ENCODE results near the gene PRDM13.
"Not testable (repeated sequence)": the region's sequence is repeated elsewhere in the genome, so short reads cannot be mapped to it uniquely, and the experiment has no call there.

Gene PRDM13

GRCh38 chr6:99637629-99638028 is 31.0 kb downstream of the PRDM13 start:
- H3K27me3 ChIP-seq (ENCODE audit: low read depth, low read length), result no peaks in the 10 kb centered on the region
- H3K9me3 ChIP-seq (ENCODE audit: insufficient read depth, low read length), result no peaks in the 10 kb centered on the region
- H3K4me2 ChIP-seq (ENCODE audit: low read length), result no peak overlapping the region
- no peaks in the 10 kb centered on the region for H3K79me2 ChIP-seq (ENCODE audit: low read length)
- H3K36me3 ChIP-seq (replicated peaks; ENCODE audit: low read depth, low read length), result no peaks in the 10 kb centered on the region
- H2AFZ ChIP-seq (ENCODE audit: low read depth, low read length), result no peak overlapping the region
- no peak overlapping the region for H3K9ac ChIP-seq (ENCODE audit: low read length)
- H3K27ac ChIP-seq (ENCODE audit: low read length), result no peak overlapping the region
- H3K4me3 ChIP-seq (ENCODE audit: low read length), result no peak overlapping the region
- TF ChIP-seq CTCF (IDR thresholded peaks at IDR 0.05; ENCODE audit: low read depth, low read length) (no peak), EZH2phosphoT487 (IDR thresholded peaks at IDR 0.05; ENCODE audit: low read depth) (no peak)
- no peaks in the 10 kb centered on the region for H3K4me1 ChIP-seq (ENCODE audit: low read length)
- no peaks in the 10 kb centered on the region for H4K20me1 ChIP-seq (ENCODE audit: insufficient read depth, low read length)

DNA sequence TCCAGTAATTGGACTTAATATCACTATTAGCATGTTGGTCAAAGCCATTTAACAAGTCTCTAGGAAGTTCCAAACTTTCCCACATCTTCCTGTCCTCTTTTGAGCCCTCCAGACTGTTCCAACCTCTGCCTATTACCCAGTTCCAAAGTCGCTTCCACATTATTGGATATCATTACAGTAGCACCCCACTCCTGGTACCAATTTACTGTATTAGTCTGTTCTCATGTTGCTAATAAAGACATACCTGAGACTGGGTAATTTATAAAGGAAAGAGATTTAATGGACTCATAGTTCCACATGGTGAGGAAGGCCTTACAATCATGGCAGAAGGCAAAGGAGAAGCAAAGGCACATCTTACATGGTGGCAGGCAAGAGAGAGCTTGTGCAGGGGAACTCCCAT is 31.7 kb downstream of the PRDM13 start:
- not testable (repeated sequence) for H3K4me3 ChIP-seq (ENCODE audit: low read length); H3K36me3 ChIP-seq (replicated peaks; ENCODE audit: low read depth, low read length); H3K9ac ChIP-seq (ENCODE audit: low read length); H3K4me1 ChIP-seq (ENCODE audit: low read length); H3K27me3 ChIP-seq (ENCODE audit: low read depth, low read length); H3K4me2 ChIP-seq (ENCODE audit: low read length); H3K27ac ChIP-seq (ENCODE audit: low read length); H4K20me1 ChIP-seq (ENCODE audit: insufficient read depth, low read length); H3K79me2 ChIP-seq (ENCODE audit: low read length); H3K9me3 ChIP-seq (ENCODE audit: insufficient read depth, low read length); H2AFZ ChIP-seq (ENCODE audit: low read depth, low read length)

GRCh38 chr6:99641270-99641669 is 34.6 kb downstream of the PRDM13 start:
- no peak overlapping the region for H3K9ac ChIP-seq (ENCODE audit: low read length)
- H3K36me3 ChIP-seq (replicated peaks; ENCODE audit: low read depth, low read length), result no peaks in the 10 kb centered on the region
- H3K27me3 ChIP-seq (ENCODE audit: low read depth, low read length), result no peaks in the 10 kb centered on the region
- no peak overlapping the region for H3K4me3 ChIP-seq (ENCODE audit: low read length)
- TF ChIP-seq CTCF (IDR thresholded peaks at IDR 0.05; ENCODE audit: low read depth, low read length) (no peak), EZH2phosphoT487 (IDR thresholded peaks at IDR 0.05; ENCODE audit: low read depth) (no peak)
- H2AFZ ChIP-seq (ENCODE audit: low read depth, low read length), result no peak overlapping the region
- H3K79me2 ChIP-seq (ENCODE audit: low read length), result no peaks in the 10 kb centered on the region
- H3K9me3 ChIP-seq (ENCODE audit: insufficient read depth, low read length), result no peaks in the 10 kb centered on the region
- no peak overlapping the region for H3K27ac ChIP-seq (ENCODE audit: low read length)
- H4K20me1 ChIP-seq (ENCODE audit: insufficient read depth, low read length), result no peaks in the 10 kb centered on the region
- H3K4me1 ChIP-seq (ENCODE audit: low read length), result no peaks in the 10 kb centered on the region
- H3K4me2 ChIP-seq (ENCODE audit: low read length), result no peak overlapping the region

DNA sequence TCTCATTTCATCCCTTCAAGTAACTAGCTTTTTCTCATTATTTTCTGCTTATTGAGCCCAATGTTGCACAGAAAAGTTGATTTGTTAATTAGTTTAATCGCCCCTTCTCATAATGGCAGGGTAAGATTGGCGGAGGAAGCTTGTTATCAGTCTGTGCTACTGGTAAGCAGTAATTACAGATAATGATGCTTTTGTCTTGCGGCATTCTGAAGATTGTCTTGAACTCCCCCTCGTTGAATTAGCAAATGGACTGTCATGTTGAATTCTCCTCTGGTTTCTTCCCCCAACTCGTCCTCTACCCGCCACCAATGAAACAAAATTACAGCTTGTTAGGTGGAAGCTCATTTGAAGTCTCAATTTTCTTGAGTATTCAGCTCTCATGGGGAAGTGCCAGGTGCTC is 39.4 kb downstream of the PRDM13 start:
- no peak for TF ChIP-seq CTCF (IDR thresholded peaks at IDR 0.05; ENCODE audit: low read depth, low read length)
- no peak for TF ChIP-seq EZH2phosphoT487 (IDR thresholded peaks at IDR 0.05; ENCODE audit: low read depth)
- no peak overlapping the region for H3K4me3 ChIP-seq (ENCODE audit: low read length)
- H3K9ac ChIP-seq (ENCODE audit: low read length), result no peak overlapping the region
- H3K4me2 ChIP-seq (ENCODE audit: low read length), result no peak overlapping the region
- no peaks in the 10 kb centered on the region for H3K4me1 ChIP-seq (ENCODE audit: low read length)
- no peak overlapping the region for H2AFZ ChIP-seq (ENCODE audit: low read depth, low read length)
- no peaks in the 10 kb centered on the region for H3K79me2 ChIP-seq (ENCODE audit: low read length)
- no peaks in the 10 kb centered on the region for H3K36me3 ChIP-seq (replicated peaks; ENCODE audit: low read depth, low read length)
- H3K9me3 ChIP-seq (ENCODE audit: insufficient read depth, low read length), result no peaks in the 10 kb centered on the region
- no peaks in the 10 kb centered on the region for H3K27me3 ChIP-seq (ENCODE audit: low read depth, low read length)
- H4K20me1 ChIP-seq (ENCODE audit: insufficient read depth, low read length), result no peaks in the 10 kb centered on the region
- H3K27ac ChIP-seq (ENCODE audit: low read length), result no peak overlapping the region

- H3K36me3 ChIP-seq (replicated peaks; ENCODE audit: low read depth, low read length); H3K79me2 ChIP-seq (ENCODE audit: low read length); H3K9me3 ChIP-seq (ENCODE audit: insufficient read depth, low read length); H3K27ac ChIP-seq (ENCODE audit: low read length); H3K9ac ChIP-seq (ENCODE audit: low read length); H4K20me1 ChIP-seq (ENCODE audit: insufficient read depth, low read length); H3K4me3 ChIP-seq (ENCODE audit: low read length); H3K4me1 ChIP-seq (ENCODE audit: low read length); H3K4me2 ChIP-seq (ENCODE audit: low read length); H2AFZ ChIP-seq (ENCODE audit: low read depth, low read length); H3K27me3 ChIP-seq (ENCODE audit: low read depth, low read length): not testable (repeated sequence)
These were observed 43.5 kb downstream of the PRDM13 start for GRCh38 chr6:99650091-99650571.

Data from OCI-LY3 (cell line).